SK-N-SH (cell line): ENCODE results near the gene PIP5K1B. TPM values are rescaled to one million over a fixed set of nuclear protein-coding genes. Genes with fewer than 3 reads are reported as not detected.

ENCODE experiments used
- CTCF ChIA-PET: fragments of 300-600, 350-600 bp; formaldehyde crosslinking; extraction: SDS; loops from one replicate; lab custom pipeline; 2021; lab: Yijun Ruan, JAX
- POLR2A ChIA-PET: fragments of 350-600 bp; sonication (Branson Sonifier 250); formaldehyde crosslinking; extraction: SDS; loops from one replicate; lab custom pipeline; 2020; ENCODE audit warnings: antibody characterized with exemption, inconsistent platforms; lab: Yijun Ruan, JAX
- DNase-seq: peaks from one replicate; pipeline ENCODE4 v3.0.0; 2012
- H2AFZ ChIP-seq: fragments of 200-600 bp; sonication (generic); 2 replicates; pipeline ENCODE4 v1.8.1; 2016; ENCODE audit warnings: antibody characterized with exemption, mild to moderate bottlenecking, low read depth
- H3F3A ChIP-seq: fragments of 200-600 bp; sonication (generic); replicated peaks from 2 replicates; pipeline ENCODE3; 2016; ENCODE audit warnings: antibody characterized with exemption, mild to moderate bottlenecking; ENCODE audit not compliant: insufficient read depth
- H3K27ac ChIP-seq, 2 experiments: fragments of 200-500 bp in 1 of 2; fragments of 200-600 bp in 1 of 2; sonication (Bioruptor generic) in 1 of 2; sonication (generic), shearing (Covaris generic) in 1 of 2; 2 replicates each; pipeline versions ENCODE4 v1.5.1 to v1.6.1; 2014 to 2016; ENCODE audit warnings: low read depth in 2 of 2, inconsistent platforms in 1 of 2, low read length in 1 of 2, mild to moderate bottlenecking in 1 of 2, mixed read lengths in 1 of 2
- H3K27me3 ChIP-seq: fragments of 200-600 bp; sonication (generic), shearing (Covaris generic); 2 replicates; pipeline ENCODE4 v1.6.1; 2016; ENCODE audit warnings: mixed run types; ENCODE audit not compliant: insufficient read depth
- H3K36me3 ChIP-seq, 2 experiments: fragments of 200-500 bp in 1 of 2; fragments of 200-600 bp in 1 of 2; sonication (Bioruptor generic) in 1 of 2; sonication (generic) in 1 of 2; replicated peaks in 1 of 2; 2 replicates each; pipeline versions ENCODE3 to v1.5.1; 2014 to 2016; ENCODE audit warnings: low read length in 1 of 2, mild to moderate bottlenecking in 1 of 2; ENCODE audit not compliant: insufficient read depth in 2 of 2, control insufficient read depth in 1 of 2
- H3K4me1 ChIP-seq, 2 experiments: fragments of 200-500 bp in 1 of 2; fragments of 200-600 bp in 1 of 2; sonication (Bioruptor generic) in 1 of 2; sonication (generic), shearing (Covaris generic) in 1 of 2; 2 replicates each; pipeline versions ENCODE4 v1.5.1 to v1.6.1; 2014 to 2016; ENCODE audit warnings: low read depth in 1 of 2, low read length in 1 of 2, mixed run types in 1 of 2; ENCODE audit not compliant: insufficient read depth in 2 of 2, control insufficient read depth in 1 of 2
- H3K4me2 ChIP-seq: fragments of 200-600 bp; sonication (generic), shearing (Covaris generic); 2 replicates; pipeline ENCODE4 v1.6.1; 2017; ENCODE audit warnings: mixed run types
- H3K4me3 ChIP-seq, 2 experiments: fragments of 200-500 bp in 1 of 2; fragments of 200-600 bp in 1 of 2; sonication (Bioruptor generic) in 1 of 2; sonication (generic), shearing (Covaris generic) in 1 of 2; 2 replicates each; pipeline versions ENCODE4 v1.5.1 to v1.8.1; 2014 to 2016; ENCODE audit warnings: low read depth in 2 of 2, inconsistent platforms in 1 of 2, low read length in 1 of 2, mild to moderate bottlenecking in 1 of 2, mixed read lengths in 1 of 2, moderate library complexity in 1 of 2
- H3K79me2 ChIP-seq: fragments of 200-600 bp; sonication (generic); 2 replicates; pipeline ENCODE4 v1.8.1; 2017; ENCODE audit warnings: mild to moderate bottlenecking; ENCODE audit not compliant: insufficient read depth
- H3K9ac ChIP-seq: fragments of 200-600 bp; sonication (generic); 2 replicates; pipeline ENCODE4 v1.6.1; 2017; ENCODE audit warnings: mixed run types
- H3K9me2 ChIP-seq: fragments of 200-600 bp; sonication (generic); 2 replicates; pipeline ENCODE4 v1.6.1; 2017; ENCODE audit warnings: mixed run types
- H3K9me3 ChIP-seq: fragments of 200-600 bp; sonication (generic); 2 replicates; pipeline ENCODE4 v1.6.1; 2017; ENCODE audit warnings: mixed run types, mild to moderate bottlenecking, moderate library complexity
- H4K20me1 ChIP-seq: fragments of 200-600 bp; sonication (generic); 2 replicates; pipeline ENCODE4 v1.6.1; 2017; ENCODE audit warnings: mild to moderate bottlenecking, mixed run types; ENCODE audit not compliant: insufficient read depth
- CHD2 ChIP-seq: fragments of 150-350 bp; IDR thresholded peaks from 2 replicates; pipeline ENCODE4 v1.6.1; 2018; ENCODE audit warnings: low read length; ENCODE audit not compliant: partially characterized antibody
- CTCF ChIP-seq: fragments of 200-600 bp; sonication (generic); IDR thresholded peaks from 2 replicates; pipeline ENCODE4 v1.6.1; 2017; ENCODE audit warnings: antibody characterized with exemption, mild to moderate bottlenecking, moderate library complexity
- ELF1 ChIP-seq: IDR thresholded peaks from 2 replicates; pipeline ENCODE4 v1.4.0; 2012
- EP300 ChIP-seq, 2 experiments: IDR thresholded peaks; 2 replicates each; pipeline versions ENCODE4 v1.4.0 to v1.6.1; 2012; ENCODE audit warnings: borderline replicate concordance in 1 of 2, low read depth in 1 of 2, low read length in 1 of 2
- EZH2phosphoT487 ChIP-seq: fragments of 200-600 bp; sonication (generic); IDR thresholded peaks from 2 replicates; pipeline ENCODE4 v1.6.1; 2017; ENCODE audit warnings: low read depth, mixed run types, mild to moderate bottlenecking, antibody characterized with exemption, moderate library complexity, borderline replicate concordance
- FOSL2 ChIP-seq: IDR thresholded peaks from 2 replicates; pipeline ENCODE4 v1.4.0; 2012; ENCODE audit warnings: low read depth, mild to moderate bottlenecking, moderate library complexity, borderline replicate concordance
- JUND ChIP-seq: IDR thresholded peaks from 2 replicates; pipeline ENCODE4 v1.4.0; 2012
- PBX3 ChIP-seq: IDR thresholded peaks from 2 replicates; pipeline ENCODE4; 2012
- POLR2AphosphoS5 ChIP-seq: IDR thresholded peaks from 2 replicates; pipeline ENCODE4 v1.6.1; 2012; ENCODE audit warnings: low read depth, low read length
- RCOR1 ChIP-seq: fragments of 150-350 bp; IDR thresholded peaks from 2 replicates; pipeline ENCODE4 v1.6.1; 2017; ENCODE audit warnings: antibody characterized with exemption, low read length
- SMC3 ChIP-seq: IDR thresholded peaks from 2 replicates; pipeline ENCODE4 v1.6.1; 2012; ENCODE audit warnings: low read depth, low read length, improper control_type of control experiment
- TCF12 ChIP-seq: IDR thresholded peaks from 2 replicates; pipeline ENCODE4 v1.4.0; 2012
- TEAD4 ChIP-seq: IDR thresholded peaks from 2 replicates; pipeline ENCODE4 v1.4.0; 2012; ENCODE audit warnings: mild to moderate bottlenecking, borderline replicate concordance; ENCODE audit not compliant: insufficient read depth
- USF1 ChIP-seq: IDR thresholded peaks from 2 replicates; pipeline ENCODE4 v1.4.0; 2012; ENCODE audit warnings: low read depth, borderline replicate concordance
- USF2 ChIP-seq: fragments of 150-350 bp; IDR thresholded peaks from 2 replicates; pipeline ENCODE4 v1.6.1; 2017; ENCODE audit warnings: antibody characterized with exemption, low read length, low read depth, borderline replicate concordance
- ZBTB33 ChIP-seq: IDR thresholded peaks from 2 replicates; pipeline ENCODE4 v1.4.0; 2012; ENCODE audit warnings: low read depth, borderline replicate concordance
- WGBS: methylation state at CpG from one replicate; pipeline ENCODE4 v1.1.6; 2017; ENCODE audit warnings: low lambda C conversion rate; 5-methylcytosine and 5-hydroxymethylcytosine counted together
- polyA plus RNA-seq, 3 experiments: library from polyadenylated mRNA; depleted of rRNA; stranded (reverse); fragments of >200 nt; gene quantifications; 2 replicates each; pipeline ENCODE4 v1.2.3, GENCODE V29; 2012

Gene PIP5K1B
- polyA plus RNA-seq, 1 of the 3 experiments (the other 2 are of a cell fraction) = not detected

GRCh38 chr9:68838245-68838644 lies 133.2 kb downstream of the PIP5K1B start:
- Histone ChIP-seq H3K4me1 (no peaks in the 10 kb centered on the region), H3K4me2 (no peak overlapping the region), H3K27ac (no peak overlapping the region), H4K20me1 (no peaks in the 10 kb centered on the region), H3K9ac (no peak overlapping the region), H3K9me3 (no peaks in the 10 kb centered on the region), H3F3A (no peaks in the 10 kb centered on the region), H3K9me2 (no peaks in the 10 kb centered on the region), H3K27me3 (no peaks in the 10 kb centered on the region; the same call in 1 of the 2 replicates), H3K4me3 (no peak overlapping the region), H3K79me2 (no peaks in the 10 kb centered on the region), H2AFZ (no peak overlapping the region), H3K36me3 (no peaks in the 10 kb centered on the region)
- POLR2A ChIA-PET = no interaction called here
- no peak for DNase-seq
- TF ChIP-seq USF1 (no peak), CHD2 (no peak), USF2 (no peak), FOSL2 (no peak), ELF1 (no peak), PBX3 (no peak), EZH2phosphoT487 (no peak), POLR2AphosphoS5 (no peak), RCOR1 (no peak), JUND (no peak), SMC3 (no peak), ZBTB33 (no peak)
- WGBS = 14% methylated on average over 1 of the region's 1 CpG
- CTCF ChIA-PET = no interaction called here

GRCh38 chr9:68841276-68842052 lies 136.4 kb downstream of the PIP5K1B start:
- Histone ChIP-seq H3K79me2 (no peaks in the 10 kb centered on the region), H3K4me3 (no peak overlapping the region), H3K36me3 (no peaks in the 10 kb centered on the region), H3K9ac (no peak overlapping the region), H3K27ac (no peak overlapping the region), H4K20me1 (no peaks in the 10 kb centered on the region), H2AFZ (no peak overlapping the region), H3K27me3 (no peaks in the 10 kb centered on the region; the same call in 1 of the 2 replicates), H3K4me1 (no peaks in the 10 kb centered on the region), H3K9me3 (no peaks in the 10 kb centered on the region), H3K9me2 (no peaks in the 10 kb centered on the region), H3F3A (no peaks in the 10 kb centered on the region), H3K4me2 (no peak overlapping the region)
- WGBS = 2% methylated on average over 6 of the region's 6 CpGs
- CTCF ChIA-PET = no interaction called here
- DNase-seq = no peak
- POLR2A ChIA-PET = no interaction called here
- no peak for TF ChIP-seq TEAD4
- TF ChIP-seq ZBTB33 = no peak
- no peak for TF ChIP-seq CHD2
- TF ChIP-seq CTCF = no peak
- TF ChIP-seq TCF12 = no peak
- TF ChIP-seq SMC3 = no peak
- no peak for TF ChIP-seq PBX3
- no peak for TF ChIP-seq EP300 (IDR thresholded peaks at IDR 0.05; ENCODE audit: borderline replicate concordance in 1 of 2, low read depth in 1 of 2, low read length in 1 of 2)
